Measurements from ENCODE around the gene ANKS1A. TPM values are rescaled to one million over a fixed set of nuclear protein-coding genes. Genes with fewer than 3 reads are reported as not detected.

The ANKS1A gene
- polyA plus RNA-seq, 1 donor: 64.0 TPM

DNA sequence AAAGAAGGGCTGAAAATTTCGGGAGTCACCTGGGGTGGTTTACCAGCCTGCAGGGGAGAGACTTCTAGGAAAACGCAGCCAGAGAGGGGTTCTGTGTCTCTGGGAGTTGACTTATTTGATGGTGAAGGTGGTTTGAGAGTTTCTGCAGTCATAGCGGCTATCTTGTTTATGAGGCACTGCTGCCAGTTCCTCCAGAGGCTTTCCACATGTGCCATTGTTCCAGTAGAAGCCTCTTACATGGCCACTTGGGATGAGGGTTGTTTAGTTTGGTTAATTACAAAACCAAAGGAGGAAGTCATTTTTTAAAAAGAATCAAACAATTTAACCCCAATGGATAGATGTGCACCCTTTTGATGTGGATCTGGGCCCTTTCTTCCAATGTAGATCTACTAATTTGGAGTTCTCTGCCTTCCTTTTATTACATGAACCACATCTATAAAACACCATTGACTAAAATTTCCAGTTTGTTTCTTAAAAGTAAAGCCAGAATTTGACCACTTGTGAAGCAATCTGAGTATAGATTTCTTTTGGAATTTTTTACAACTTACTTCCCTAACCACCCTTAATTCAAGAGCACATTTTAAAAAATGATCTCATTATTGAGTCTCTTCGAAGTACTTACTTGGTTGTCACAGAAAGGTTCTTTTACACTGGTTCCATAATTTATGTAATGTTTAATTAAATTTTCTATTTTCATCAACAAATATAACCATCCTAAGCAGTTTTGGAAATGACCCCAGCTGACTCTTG, 154.5 kb downstream of the ANKS1A start:
- DNase-seq: no peak

DNA sequence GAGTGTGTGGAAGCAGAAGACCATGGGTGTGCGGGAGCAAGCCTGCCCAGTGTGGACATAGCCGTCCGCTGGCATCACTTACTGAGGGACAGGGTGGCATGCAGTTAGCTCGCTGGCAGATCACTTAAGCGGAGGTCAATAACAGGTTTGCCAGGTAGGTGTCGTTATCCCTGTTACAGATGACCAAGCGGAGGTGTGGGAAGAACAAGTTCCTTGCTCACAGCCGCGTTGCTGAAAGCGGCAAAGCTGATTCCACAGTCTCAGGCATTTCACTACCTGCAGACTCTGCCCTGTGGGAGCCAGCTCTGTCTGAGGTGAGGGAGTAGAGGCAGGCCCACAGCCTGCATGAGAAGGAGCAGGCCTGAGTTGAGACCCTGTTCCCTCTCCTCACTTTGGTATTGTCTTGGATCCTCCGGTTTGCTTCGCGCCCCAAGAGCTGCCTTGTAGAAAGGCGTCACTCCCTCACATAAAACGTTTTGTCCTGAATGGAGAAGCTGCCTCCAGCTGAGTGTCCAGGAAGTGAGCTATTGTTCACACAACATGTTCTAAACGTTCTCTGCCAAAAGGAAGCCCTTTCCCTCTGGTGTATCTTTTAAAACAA, 155.2 kb downstream of the ANKS1A start:
- peak; percentile 44 for DNase-seq

GRCh38 chr6:35044761-35045421, 155.8 kb downstream of the ANKS1A start:
- no peak for DNase-seq

GRCh38 chr6:35046103-35046502, 157.0 kb downstream of the ANKS1A start:
- DNase-seq: no peak

DNA sequence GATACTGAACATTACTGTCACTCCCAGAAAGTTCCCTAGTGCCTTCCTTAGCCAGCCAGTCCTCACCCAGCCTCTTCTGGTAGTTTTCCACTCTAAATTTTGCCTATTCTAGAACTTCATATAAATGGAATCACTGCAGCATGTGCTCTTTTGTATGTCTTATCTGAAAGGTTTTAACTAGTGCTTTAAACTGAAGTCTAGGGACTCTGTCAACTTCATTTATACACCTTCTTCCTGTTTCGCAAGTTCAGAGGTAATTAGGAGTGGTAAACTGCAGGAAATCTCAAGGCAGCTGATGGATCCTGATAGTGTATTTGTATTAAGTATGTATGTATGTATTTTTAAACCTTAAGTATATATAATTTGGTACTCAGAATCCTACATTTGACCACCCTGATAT, 157.8 kb downstream of the ANKS1A start:
- DNase-seq: no peak

DNA sequence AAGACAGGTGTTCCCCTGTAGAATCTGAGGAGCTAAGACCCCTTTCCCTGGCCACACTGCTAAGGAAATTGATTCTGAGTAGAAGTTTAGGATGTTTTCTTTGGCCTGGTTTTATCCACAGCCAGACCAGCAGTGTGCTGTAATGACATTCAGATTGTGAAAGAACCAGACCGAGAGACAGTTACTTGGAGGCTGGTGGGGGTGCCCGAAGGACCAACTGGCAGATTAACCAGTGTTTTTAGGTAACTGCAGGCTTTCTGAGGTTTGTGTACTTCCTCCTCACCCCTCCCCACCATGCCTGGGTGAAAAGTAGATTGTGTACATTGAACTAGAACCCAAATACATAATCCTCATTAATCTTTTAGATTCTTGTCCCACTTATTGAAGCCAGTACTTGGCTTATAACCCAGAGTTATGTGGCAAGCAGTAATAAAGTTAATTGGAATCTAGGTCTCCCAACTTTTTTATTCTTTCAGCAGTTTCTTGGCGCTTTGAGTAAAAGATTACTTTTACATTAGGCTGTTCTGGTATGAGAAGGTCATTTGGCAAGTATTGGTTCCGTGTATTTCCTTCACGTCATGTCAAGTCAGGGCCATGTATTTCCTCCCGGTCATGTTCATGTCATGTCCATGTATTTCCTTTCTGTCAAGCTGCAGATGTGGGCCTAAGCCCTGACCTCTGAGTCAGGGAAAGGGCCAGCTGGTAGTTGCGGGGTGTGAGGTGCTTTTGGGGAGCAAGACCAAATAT, 158.4 kb downstream of the ANKS1A start:
- no peak for DNase-seq

DNA sequence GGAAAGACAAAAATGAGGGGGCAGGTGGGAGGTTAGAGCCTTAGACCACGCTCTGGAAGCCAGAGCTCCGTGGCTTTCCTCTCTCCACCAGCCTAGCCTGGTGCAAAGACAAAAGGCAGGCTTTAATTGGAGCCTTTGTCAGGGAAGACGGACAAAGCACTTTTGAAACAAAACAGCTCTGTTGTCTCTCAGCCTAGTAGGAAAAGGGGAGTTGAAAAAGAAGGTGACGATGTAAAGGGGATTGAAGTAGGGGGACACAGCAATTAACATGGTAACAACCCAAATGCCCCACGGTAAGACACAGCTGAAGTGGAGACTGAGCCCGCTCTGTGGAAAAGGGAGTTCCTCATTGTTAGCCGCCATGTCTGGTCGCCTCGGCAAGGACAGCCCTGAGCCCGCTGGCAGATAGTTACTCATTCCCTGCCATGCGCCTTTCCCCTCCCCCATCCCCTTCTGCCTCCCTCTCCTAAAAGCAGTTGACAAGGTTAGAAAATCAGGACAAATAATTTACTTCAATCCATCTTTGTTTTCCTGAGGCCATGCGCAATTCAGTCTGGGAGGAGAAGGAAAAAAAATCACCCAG, 159.1 kb downstream of the ANKS1A start:
- no peak for DNase-seq

GRCh38 chr6:35048631-35049083, 159.6 kb downstream of the ANKS1A start:
- peak; percentile 73 for DNase-seq

GRCh38 chr6:35049156-35049735, 160.2 kb downstream of the ANKS1A start:
- no peak for DNase-seq

GRCh38 chr6:35049900-35050756, 161.1 kb downstream of the ANKS1A start:
- peak; percentile 83 for DNase-seq

DNA sequence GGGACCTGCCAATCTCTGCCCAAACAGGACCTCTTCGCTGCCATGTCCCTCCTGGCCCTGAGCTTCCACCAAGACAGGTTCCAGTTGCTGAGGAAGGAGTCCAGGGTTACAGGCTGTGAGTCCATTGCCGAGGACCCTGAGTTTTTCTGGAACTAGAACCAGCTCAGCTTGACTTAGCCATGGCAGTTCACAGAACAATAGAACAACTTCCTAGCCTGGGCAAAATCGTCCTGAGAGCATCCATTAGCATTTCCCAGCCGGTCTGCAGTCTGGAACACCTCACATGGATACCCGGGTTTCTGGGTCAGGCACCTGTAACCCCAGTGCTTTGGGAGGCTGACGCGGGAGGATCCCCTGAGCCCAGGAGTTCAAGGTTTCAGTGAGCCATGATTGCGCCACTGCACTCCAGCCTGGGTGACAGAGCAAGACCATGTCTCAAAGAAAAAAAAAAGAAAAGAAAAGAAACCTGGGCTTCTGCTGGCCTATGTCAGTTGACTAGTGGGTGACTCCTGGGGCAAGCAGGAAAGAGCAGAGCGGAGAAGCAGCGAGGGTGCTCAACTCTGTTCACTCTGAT, 161.8 kb downstream of the ANKS1A start:
- no peak for DNase-seq

- DNase-seq: no peak
These were observed 162.3 kb downstream of the ANKS1A start for GRCh38 chr6:35051396-35051795.

- no peak for DNase-seq
These were observed 163.0 kb downstream of the ANKS1A start for GRCh38 chr6:35051997-35052583.

- peak; percentile 68 for DNase-seq
These were observed 163.9 kb downstream of the ANKS1A start for GRCh38 chr6:35052694-35053565.

- DNase-seq: no peak
These were observed 164.6 kb downstream of the ANKS1A start for GRCh38 chr6:35053701-35054100.

DNA sequence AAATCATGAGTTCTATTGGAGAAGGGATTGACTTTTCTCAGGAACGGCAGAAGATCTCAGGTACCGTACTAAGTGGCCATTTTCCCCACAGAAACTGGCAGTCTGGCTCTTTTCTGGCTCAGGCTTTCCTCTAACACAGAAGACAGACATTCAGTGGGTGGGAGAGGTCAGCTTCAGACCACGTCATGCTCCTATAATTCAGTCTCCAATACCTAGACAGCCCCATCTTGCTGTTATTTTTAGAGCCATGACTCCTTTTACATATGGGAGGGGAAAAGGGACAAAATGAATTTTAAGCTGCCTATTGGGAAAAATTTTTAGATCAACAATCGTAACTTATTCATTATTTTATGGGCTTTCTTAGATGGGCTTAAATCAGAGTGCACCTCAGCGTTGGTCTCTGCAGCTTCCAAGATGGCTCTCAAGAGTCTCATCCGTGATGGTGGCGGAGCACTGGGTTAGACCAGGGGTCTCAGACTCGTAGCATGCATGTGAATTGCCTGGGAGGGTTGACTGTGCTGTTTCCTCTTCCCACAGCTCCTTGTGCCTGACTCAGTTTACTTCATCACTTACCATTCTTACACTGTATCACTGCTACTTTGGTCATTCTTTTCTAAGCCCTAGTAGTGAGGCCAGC, 165.2 kb downstream of the ANKS1A start:
- DNase-seq: no peak

GRCh38 chr6:35054743-35055130, 165.7 kb downstream of the ANKS1A start:
- DNase-seq: no peak

- no peak for DNase-seq
These were observed 166.8 kb downstream of the ANKS1A start for GRCh38 chr6:35055891-35056290.

DNA sequence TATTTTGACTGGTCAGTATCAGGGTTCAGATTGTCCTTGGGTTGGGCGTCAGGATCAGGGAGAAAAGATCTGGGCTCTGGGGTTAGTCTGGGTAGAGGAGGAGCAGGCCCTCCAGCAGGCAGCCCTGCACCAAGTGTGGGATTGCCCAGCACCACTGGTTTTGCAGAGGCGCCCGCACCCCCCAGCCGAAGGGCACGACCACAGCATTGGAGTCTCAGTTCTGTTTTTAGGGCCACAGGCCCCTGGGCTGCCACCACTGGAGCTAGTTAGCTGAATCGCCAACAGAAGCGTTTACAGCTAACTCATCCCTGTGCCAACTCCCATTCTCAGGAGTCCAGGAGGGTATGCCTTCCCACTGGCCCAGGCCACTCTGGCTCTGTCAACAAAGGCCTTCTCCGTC, 167.9 kb downstream of the ANKS1A start:
- DNase-seq: no peak
